Lung (tissue), 12 donors: ENCODE data around the gene CLSTN2. TPM values are rescaled to one million over a fixed set of nuclear protein-coding genes. Genes with fewer than 3 reads are reported as not detected.

ENCODE experiments used
- ATAC-seq: fragments of 200-7000 bp; cut with Tn5 transposase; one replicate; pipeline ENCODE4 v1.9.1; 2020; ENCODE audit warnings: moderate number of reproducible peaks; ENCODE audit not compliant: insufficient read depth, low FRiP score
- DNase-seq, 3 donors: peaks; one replicate each; pipeline ENCODE4 v3.0.0-alpha.2; 2013 to 2017
- H3K27ac ChIP-seq, 2 donors: one replicate each; pipeline ENCODE4 v1.5.1; 2013; ENCODE audit warnings: mild to moderate bottlenecking in 2 of 2, moderate library complexity in 2 of 2, control low read depth in 1 of 2, inconsistent platforms in 1 of 2, low read depth in 1 of 2, low read length in 1 of 2
- H3K27me3 ChIP-seq, 3 donors: one replicate each; pipeline ENCODE4 v1.5.1; 2013; ENCODE audit warnings: low read length in 2 of 3; ENCODE audit not compliant: control insufficient read depth in 3 of 3, insufficient read depth in 3 of 3
- H3K36me3 ChIP-seq, 4 donors: one replicate each; pipeline ENCODE4 v1.5.1; 2013; ENCODE audit warnings: low read length in 4 of 4, mild to moderate bottlenecking in 1 of 4, moderate library complexity in 1 of 4; ENCODE audit not compliant: control insufficient read depth in 4 of 4, insufficient read depth in 4 of 4
- H3K4me1 ChIP-seq, 5 donors: one replicate each; pipeline ENCODE4 v1.5.1; 2013; ENCODE audit warnings: low read length in 5 of 5, mild to moderate bottlenecking in 2 of 5, moderate library complexity in 1 of 5; ENCODE audit not compliant: control insufficient read depth in 5 of 5, insufficient read depth in 5 of 5
- H3K4me3 ChIP-seq: one replicate; pipeline ENCODE4 v1.5.1; 2013; ENCODE audit warnings: mild to moderate bottlenecking, control low read depth, moderate library complexity
- H3K9ac ChIP-seq, 2 donors: one replicate each; pipeline ENCODE4 v1.5.1; 2013; ENCODE audit warnings: low read length in 2 of 2, control low read depth in 1 of 2; ENCODE audit not compliant: insufficient read depth in 1 of 2
- H3K9me3 ChIP-seq, 4 donors: one replicate each; pipeline ENCODE4 v1.5.1; 2013; ENCODE audit warnings: low read length in 3 of 4, mild to moderate bottlenecking in 1 of 4, moderate library complexity in 1 of 4; ENCODE audit not compliant: control insufficient read depth in 4 of 4, insufficient read depth in 3 of 4
- CTCF ChIP-seq: IDR thresholded peaks from 2 replicates; pipeline ENCODE4 v1.5.1; 2012; ENCODE audit warnings: mild to moderate bottlenecking; ENCODE audit errors: control extremely low read depth, extremely low read depth
- WGBS, 2 donors: extraction: QIAGEN DNeasy Blood & Tissue Kit; methylation state at CpG; one replicate each; pipeline ENCODE4 v1.1.7; 2013; 5-methylcytosine and 5-hydroxymethylcytosine counted together
- polyA plus RNA-seq, 2 donors: library from polyadenylated mRNA; stranded (reverse); fragments of 200-250 nt; gene quantifications; one replicate each; pipeline ENCODE4 v1.2.1, GENCODE V29; 2013
- total RNA-seq, 2 donors: library from RNA; depleted of rRNA in 1 of 2; stranded (reverse); fragments of >200 nt in 1 of 2; gene quantifications; one replicate each; pipeline ENCODE4 v1.2.1, GENCODE V29; 2014 to 2021
- donor health status: control.
- donor health status: control.
- donor health status: Bipolar disorder and iron deficiency.
- donor health status: healthy.
- donor health status: DM: yes; HTN: yes; CAD: no.

Gene CLSTN2
- total and polyA plus RNA-seq, 4 donors: 0.07 to 2.4 (median 1.3) TPM

GRCh38 chr3:140358686-140359085 lies 423.7 kb downstream of the CLSTN2 start:
- no peaks in the 10 kb centered on the region for H3K9me3 ChIP-seq
- ATAC-seq (no peak), DNase-seq (no peak)
- 71 to 76% methylated on average over 3 of the region's 3 CpGs for WGBS, 2 donors
- no peak for TF ChIP-seq CTCF
- no peak overlapping the region for H3K27ac ChIP-seq
- no peaks in the 10 kb centered on the region for H3K4me1 ChIP-seq
- H3K9ac ChIP-seq: no peak overlapping the region
- no peaks in the 10 kb centered on the region for H3K27me3 ChIP-seq
- no peak overlapping the region for H3K4me3 ChIP-seq
- H3K36me3 ChIP-seq: no peaks in the 10 kb centered on the region

GRCh38 chr3:140359233-140359995 lies 424.4 kb downstream of the CLSTN2 start:
- H3K4me1 ChIP-seq: no peaks in the 10 kb centered on the region
- 52 to 81% methylated on average over 5 of the region's 5 CpGs for WGBS, 2 donors
- no peak for TF ChIP-seq CTCF
- H3K9ac ChIP-seq: no peak overlapping the region
- ATAC-seq (no peak), DNase-seq (peak in 2 of 3 donors; percentile 20 to 36)
- H3K9me3 ChIP-seq: no peaks in the 10 kb centered on the region
- no peaks in the 10 kb centered on the region for H3K27me3 ChIP-seq
- H3K36me3 ChIP-seq: no peaks in the 10 kb centered on the region
- no peak overlapping the region for H3K27ac ChIP-seq
- no peak overlapping the region for H3K4me3 ChIP-seq

GRCh38 chr3:140360332-140360731 lies 425.3 kb downstream of the CLSTN2 start:
- no peak overlapping the region for H3K9ac ChIP-seq
- 62 to 74% methylated on average over 1 of the region's 1 CpG for WGBS, 2 donors
- no peak overlapping the region for H3K27ac ChIP-seq
- no peak overlapping the region for H3K4me3 ChIP-seq
- no peaks in the 10 kb centered on the region for H3K4me1 ChIP-seq
- no peak for DNase-seq
- no peaks in the 10 kb centered on the region for H3K36me3 ChIP-seq
- ATAC-seq: no peak
- TF ChIP-seq CTCF: no peak
- no peaks in the 10 kb centered on the region for H3K9me3 ChIP-seq
- H3K27me3 ChIP-seq: no peaks in the 10 kb centered on the region

DNA sequence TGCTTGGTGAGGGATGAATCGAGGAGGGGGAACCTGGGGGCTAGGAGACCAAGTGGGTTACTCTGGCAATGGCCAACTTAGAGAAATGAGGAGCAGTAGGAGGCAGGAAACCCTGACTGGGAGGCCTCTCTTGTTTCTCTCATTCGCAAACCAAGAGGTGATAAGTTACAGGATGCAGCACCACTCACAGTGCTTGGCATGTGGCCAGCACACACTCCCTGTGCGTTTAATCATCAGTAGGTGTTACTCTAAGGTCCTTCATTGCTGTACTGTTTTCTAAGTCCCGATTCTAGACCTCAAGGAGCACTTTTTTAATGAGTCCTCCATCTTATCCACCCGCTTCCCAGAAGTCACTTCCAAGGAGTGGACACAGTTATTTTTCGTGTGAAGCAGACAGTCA lies 428.8 kb downstream of the CLSTN2 start:
- no peaks in the 10 kb centered on the region for H3K4me1 ChIP-seq
- TF ChIP-seq CTCF: no peak
- 52 to 60% methylated on average over 6 of the region's 6 CpGs for WGBS, 2 donors

More for the DNA sequence above, 428.8 kb downstream of the CLSTN2 start:
- H3K9ac ChIP-seq: no peak overlapping the region
- H3K36me3 ChIP-seq: no peaks in the 10 kb centered on the region
- DNase-seq: peak in 1 of 3 donors; percentile 17
- no peaks in the 10 kb centered on the region for H3K27me3 ChIP-seq
- H3K4me3 ChIP-seq: no peak overlapping the region
- no peak overlapping the region for H3K27ac ChIP-seq
- H3K9me3 ChIP-seq: no peaks in the 10 kb centered on the region
- ATAC-seq: no peak
